Measurements from ENCODE around the gene APBA2.
"Not testable (repeated sequence)": the region's sequence is repeated elsewhere in the genome, so short reads cannot be mapped to it uniquely, and the experiment has no call there.

APBA2 gene

DNA sequence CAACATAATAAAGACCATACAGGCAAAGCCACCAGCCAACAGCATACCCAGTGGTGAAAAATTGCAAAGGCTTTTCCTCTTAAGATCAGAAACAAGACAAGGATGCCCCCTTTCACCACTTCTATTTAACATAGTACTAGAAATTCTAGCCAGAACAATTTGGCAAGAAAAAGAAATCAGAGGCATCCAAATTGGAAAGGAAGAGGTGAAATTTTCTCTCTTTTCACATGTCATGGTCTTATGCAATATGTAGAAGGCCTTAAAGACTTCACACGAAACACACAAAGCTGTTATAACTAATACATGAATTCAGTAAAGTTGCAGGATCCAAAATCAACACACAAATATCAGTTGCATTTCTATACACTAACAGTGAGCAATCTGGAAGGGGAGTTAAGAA, 120.2 kb downstream of the APBA2 start:
- DNase-seq, result no peak

DNA sequence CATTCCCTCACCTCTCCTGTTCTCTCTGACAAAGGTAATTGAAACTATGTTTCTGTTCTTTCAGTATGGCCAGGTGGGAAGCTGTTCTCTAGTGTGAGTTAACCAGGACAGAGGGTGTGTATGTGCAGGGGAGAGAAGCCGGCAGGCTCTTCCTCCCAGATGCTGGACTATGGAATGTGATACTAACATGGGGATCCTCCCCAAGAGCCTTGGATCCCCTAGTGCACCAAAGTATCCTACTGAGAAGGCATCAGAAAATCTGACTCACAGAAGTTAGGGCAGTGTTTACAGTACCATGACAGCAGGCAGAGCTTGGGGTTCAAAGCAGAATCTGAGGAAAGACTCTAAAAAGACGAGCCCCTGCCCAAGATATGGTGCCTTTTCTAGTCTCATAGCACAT, 123.1 kb downstream of the APBA2 start:
- no peak for DNase-seq

DNA sequence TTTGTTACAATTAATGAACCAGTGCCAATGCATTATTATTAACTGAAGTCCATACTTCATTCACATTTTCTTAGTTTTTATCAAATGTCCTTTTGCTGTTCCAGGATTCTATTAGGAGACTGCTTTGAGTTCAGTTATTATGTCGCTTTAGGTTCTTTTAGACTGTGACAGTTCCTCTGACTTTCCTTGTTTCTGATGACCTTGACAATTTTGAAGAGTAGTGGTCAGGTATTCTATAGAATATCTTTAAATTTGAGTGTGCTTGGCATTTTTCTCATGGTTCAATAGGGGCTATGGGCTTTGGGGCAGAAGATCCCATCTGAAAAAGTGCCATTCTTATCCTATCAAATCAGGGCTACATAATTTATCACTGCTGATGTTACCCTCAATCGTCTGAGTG, 126.3 kb downstream of the APBA2 start:
- no peak for DNase-seq

DNA sequence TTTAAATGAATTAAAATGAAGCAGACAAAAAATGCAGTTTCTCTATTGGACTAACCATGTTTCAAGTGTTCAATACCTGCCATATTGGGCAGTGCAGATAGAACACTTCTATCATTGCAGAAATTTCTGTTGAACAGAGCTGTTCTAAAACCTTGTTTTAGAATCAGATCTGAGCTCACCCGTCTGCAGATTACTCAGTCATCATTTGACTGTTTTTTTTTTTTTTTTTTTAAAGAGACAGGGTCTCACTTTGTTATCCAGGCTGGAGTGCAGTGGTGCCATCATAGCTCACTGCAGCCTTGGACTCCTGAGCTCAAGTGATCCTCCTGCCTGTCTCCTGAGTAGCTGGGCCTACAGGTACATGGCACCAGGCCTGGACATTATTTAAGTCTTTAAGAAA, 128.7 kb downstream of the APBA2 start:
- no peak for DNase-seq

DNA sequence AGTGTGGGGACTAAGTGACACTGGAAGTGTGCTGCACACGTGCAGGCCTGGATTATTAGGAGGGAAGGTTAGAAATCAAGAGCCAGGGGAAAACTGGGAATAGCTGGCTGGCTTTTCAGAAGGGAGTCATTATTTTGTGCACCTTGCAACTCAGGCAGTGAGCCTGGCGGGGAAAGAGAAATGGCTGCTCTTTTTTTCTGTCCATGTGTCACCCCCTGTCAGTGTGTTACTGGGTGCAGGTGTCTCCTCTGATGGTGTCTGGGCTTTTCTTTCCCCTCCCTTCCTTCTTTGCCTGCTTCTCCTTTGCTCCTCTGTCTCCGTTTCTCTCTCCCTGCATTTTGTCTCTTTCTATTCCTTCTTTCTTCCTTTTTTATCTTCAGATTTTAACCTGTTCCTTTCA, 130.7 kb downstream of the APBA2 start:
- DNase-seq, result no peak

DNA sequence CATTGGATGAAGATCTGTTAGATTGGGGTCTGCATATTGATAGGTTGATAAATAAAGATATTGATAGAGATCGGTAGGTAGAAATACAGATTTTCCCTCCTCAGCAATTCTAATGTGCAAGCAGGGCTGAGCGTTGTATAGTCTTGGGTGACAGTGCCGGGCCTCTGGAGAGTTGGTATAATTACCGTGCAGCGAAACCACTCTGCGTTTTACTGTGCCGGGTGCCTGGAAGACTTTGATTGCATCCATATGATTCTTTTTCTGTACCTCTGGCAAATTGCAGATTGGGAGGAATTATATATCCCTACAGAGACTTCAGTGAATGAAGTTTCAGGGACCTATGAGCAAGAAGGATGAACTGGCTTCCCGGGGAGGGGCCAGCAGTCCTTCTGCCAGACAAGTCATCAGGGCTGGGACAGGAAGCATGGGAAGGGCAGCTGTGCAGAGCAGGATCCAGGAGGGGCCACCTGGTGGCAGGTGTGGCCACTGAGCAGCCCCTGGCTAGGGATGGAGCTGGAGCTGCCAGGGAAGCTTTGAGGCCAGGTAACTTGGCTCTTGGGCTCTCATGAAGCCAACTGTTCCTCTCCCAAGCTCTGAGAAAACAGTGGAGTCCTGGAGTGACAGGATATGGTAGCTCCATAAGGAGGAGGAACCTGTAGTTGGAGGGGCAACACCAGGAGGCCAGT, 132.5 kb downstream of the APBA2 start:
- peak in 1 of 14 donors; percentile 50 for DNase-seq

DNA sequence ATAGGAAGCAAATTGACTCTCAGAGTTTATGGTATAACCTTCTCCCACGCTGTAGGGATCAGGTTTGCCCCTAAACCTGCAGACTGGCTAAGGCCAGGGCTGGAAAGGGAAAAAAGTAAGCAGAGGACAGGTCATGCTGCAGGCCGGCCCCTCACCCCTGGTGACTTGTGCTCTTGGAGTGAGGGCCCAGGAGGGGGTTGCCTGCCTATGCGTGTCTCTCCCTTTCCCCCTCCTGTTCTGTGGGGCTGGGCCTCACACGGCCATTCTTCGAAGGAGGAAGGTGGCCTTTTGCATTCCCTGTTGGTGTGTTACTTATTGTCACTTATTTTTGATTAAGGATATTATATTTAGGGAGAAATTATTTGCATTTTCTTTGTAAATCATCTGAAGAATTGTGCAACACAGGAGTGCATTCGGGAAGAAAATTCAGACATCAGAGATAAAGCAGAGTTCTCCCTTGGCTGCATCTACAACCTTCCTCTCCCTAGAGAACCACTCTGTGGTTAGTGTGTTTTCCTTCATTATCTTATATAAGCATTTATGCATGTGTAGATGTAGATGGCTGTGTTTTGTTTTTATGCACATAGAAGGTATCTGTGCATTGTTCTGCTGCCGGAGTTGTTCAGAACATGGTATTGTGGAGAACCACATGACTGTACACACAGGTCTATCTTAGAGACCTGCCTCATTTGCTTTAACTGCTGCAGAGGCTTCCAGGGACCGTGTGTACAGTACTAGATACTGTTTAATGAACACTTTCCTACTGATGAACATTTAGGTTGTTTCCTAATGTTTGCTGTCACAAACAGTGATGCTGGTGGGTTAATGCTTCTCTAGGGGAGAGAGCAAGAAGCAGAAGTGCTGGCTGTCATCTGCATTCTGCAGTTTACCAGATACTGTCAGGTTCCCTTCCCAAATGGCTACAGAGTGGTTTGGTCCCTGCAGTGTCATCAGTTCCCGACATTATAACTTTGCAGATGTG, 133.5 kb downstream of the APBA2 start:
- DNase-seq, result peak in 1 of 14 donors; percentile 34

DNA sequence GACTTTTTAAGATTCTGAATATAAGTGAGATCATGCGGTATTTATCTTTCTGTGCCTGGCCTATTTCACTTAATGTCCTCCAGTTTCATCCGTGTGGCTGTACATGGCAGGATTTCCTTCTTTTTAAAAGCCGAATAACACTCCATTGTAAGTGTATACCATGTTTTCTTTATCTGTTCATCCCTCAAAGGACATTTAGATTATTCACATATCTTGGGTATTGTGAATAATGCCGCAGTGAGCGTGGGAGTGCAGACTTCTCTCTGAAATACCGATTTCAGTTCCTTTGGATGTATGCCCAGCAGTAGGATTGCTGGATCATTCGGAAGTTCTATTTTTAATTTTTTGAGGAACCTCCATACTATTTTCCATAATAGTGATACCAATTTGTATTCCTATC, 136.1 kb downstream of the APBA2 start:
- DNase-seq, result no peak

DNA sequence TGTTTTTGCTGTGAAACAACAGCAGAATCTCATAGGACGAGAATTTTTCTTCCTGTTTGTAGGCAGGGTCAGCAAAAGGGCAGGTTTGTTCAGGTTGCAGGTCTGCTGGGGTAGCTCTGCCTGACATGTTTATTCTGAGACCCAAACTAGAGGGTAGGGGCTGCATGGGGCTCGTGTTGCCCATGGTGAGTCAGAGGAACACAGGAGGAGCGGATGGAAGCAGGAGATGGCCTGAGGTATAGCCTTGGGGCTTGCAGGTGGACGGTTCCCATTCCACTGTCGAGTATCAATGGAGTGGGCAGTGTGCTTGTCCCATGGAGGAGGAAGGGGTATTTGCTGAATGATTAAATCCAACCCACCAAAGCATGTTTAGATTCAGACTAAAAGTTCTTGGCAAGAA, 138.9 kb downstream of the APBA2 start:
- no peak for DNase-seq

DNA sequence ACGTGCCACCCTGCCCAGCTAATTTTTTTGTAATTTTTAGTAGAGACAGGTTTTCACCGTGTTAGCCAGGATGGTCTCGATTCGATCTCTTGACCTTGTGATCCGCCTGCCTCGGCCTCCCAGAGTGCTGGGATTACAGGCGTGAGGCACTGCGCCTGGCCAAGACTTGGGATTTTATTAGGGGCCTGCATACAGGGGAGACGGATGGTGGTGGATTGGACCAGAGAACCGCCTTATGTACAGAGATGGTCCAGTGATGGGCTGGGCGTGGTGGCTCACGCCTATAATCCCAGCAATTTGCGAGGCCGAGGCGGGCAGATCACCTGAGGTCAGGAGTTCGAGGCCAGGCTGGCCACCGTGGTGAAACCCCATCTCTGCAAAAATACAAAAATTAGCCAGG, 139.6 kb downstream of the APBA2 start:
- not testable (repeated sequence) for DNase-seq

DNA sequence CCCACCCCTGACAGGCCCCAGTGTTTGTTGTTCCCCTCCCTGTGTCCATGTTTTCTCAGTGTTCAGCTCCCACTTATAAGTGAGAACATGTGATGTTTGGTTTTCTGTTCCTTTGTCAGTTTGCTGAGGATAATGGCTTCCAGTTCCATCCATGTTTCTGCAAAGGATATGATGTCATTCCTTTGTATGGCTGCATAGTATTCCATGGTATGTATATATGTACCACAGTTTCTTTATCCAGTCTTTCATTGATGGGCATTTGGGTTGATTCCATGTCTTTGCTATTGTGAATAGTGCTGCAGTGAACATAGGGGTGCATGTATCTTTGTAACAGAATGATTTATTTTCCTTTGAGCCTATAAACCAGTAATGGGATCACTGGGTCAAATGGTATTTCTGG, 142.4 kb downstream of the APBA2 start:
- DNase-seq, result not testable (repeated sequence)

DNA sequence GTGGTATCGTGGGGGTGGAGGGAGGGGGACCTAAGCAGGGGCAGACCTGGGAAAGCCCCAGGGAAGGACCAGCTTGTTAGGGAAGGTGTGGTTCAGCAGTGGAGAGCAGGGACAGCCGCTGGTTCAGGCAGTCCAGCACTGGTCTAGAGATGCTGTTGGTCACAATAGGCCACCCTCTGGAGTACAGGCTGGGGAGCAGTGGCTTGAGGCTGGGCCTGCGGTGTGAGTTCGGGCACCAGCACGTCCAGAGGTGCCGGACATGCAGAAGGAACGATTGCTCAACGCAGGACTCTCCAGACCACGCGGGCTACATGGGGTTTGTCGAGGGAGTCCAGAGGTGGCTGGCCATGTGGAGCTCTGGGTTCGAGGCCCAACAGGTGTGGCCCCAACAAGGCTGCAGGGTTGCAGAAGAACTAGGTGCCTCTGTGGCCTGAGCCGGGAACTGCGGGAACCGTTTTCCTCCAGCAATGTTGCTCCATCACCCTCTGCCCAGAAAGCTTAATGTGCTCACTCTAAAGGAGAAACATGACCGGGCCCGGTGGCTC, 143.9 kb downstream of the APBA2 start:
- DNase-seq, result no peak

DNA sequence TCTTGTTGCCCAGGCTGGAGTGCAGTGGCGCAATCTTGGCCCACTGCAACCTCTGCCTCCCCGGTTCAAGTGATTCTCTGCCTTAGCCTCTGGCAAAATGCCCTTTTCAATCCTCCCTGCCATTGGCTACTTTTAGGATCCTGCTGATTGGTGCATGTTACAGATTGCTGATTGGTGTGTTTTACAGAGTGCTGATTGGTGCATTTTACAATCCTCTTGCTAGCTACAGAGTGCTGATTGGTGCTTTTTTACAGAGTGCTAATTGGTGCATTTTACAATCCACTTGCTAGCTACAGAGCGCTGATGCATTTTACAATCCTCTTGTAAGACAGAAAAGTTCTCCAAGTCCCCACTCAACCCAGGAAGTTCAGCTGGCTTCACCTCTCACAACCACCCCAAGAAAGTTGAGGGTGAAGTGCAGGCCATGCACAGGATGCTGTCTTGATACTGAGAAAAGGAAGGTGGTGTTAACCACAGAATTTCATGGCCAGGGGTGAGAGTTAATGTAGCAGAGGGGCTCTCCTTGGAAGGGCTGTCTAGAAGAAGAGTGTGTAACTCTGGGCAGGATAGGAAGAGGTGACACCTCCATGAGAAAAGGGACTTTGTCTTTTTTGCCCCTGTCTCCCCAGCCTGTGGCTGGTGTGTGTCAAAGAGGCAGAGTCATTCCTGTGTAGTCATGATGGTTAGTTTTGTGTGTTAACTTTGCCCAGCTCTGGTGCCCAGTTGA, 145.9 kb downstream of the APBA2 start:
- DNase-seq, result no peak

DNA sequence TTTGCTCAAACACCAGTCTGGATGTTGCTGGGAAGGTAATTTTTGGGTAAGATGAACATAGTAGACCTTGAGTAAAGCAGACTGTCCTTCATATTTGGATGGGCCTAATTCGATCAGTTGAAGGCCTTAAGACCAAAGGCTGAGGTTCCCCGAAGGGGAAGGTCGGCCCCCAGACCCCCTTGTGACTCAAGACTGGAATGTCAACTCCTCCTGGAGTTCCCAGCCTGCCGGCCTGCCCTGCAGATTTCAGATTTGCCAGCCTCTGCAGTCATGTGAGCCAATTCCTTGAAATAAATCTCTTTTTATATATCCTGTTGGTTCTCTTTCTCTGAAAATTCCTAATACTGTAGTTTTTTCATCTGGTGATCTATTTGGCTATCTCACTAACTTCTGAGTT, 146.5 kb downstream of the APBA2 start:
- no peak for DNase-seq

DNA sequence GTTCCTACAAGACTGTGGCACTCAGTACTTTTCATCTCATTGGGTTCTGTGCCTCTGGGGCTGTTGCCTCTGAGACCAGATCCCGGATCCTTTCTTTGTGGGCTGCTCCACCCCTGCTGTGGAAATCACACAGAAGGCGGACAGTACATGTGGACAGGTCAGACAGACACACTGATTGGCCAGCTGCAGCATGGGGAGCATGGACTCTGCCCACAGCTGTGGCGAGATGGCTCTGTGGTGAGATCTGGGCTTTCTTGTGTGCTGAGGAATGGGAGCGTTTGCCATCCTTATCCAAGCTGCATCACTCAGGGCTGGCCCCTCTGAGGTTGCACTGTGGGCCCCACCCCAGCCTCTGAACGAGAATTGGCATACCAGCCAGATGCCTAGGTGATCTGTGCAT, 147.0 kb downstream of the APBA2 start:
- DNase-seq, result no peak

DNA sequence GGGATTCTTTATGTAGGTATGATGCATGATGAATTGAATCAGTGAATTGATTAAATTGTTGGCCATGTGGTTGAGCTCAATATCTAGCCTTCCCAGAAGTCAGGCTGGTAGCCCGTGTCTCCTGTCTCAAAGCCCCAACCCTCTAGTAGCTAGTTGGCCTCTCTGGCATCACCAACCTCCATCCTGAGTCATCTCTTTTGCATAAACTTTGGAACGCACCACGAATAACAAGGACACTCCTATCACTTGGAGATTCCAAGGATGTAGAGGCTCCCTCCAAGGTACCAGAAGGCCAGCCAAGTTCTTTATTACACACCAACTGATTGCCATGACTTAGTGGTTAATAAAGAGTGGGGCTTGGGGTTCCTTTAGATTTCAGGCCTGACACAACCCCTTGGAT, 148.4 kb downstream of the APBA2 start:
- no peak for DNase-seq

DNA sequence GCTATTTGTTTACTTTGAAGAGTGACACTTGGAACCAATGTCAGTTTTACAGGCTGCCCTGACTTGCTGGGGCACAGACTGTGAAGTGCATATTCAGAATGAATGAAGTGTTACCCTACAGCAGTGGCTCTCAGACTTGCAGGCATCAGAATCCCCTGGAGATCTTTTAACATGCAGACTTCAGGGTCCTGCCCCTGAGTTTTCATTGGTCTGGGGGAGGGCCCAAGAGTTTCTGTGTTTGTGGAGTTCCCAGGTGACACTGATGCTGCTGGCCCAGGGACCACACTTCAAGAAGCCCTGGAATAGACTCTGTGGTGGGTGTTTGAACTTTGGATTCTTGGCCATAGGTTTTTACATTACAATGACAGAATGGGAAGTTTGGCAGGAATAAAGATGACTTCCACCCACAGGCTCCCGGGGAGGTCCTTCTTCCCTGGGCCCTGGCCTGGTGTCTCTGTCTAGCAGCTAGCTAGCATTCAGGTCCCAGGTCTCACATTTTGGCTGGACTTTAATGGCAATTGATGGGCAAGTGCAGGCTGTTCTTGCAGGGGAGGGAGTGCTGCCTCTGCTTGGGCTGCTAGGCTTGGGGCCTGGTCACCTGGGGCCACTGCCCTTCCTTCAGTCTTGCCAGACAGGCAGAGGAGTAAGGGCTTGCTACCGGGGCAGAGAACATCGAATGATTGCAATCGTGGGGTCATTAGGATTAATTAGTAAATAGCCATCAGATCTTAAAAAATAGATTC, 149.0 kb downstream of the APBA2 start:
- no peak for DNase-seq

DNA sequence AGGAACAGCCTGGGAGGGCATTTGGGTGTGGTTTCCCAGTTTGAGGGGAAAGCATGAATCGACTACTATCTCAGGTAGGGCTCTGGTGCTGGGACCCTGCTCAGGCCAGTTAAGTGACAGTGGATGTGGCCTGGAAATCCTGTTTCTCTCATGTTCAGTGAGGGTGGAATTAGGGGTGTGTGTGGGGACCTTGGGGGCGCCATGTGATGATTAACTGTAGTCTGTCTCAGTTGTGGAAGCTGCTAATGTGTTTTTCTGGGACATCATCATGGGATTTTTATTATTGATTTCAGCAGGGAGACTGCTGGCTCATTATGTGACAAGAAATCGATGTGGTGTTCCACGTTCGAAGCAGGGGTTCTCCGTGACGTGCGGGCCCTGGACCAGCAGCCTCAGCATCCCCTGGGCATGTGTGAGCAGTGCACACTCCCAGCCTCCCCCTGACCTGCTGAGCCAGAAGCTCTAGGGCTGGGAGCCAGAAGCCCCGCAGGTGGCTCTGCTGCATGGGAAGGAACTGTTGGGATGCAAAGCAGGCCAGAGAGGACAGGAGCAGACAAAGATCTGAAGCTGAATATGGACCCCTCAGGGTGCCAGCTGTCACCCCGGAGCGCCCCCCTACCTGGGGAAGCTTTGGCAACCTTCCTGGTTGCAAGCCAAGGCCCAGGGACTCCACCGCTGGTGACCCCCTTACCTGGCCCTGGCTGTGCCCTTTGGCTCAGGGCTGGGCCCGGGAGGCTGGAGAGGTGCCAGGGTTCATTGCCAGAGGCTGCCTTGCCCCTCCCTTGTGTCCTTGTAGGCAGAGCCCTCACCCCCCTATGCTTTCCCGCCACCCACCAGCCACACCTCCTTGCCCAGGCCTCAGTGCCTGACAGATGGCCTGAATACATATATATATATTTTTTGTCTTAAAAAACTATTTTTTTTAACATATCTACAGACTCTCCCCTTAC, 149.8 kb downstream of the APBA2 start:
- DNase-seq, result peak in 1 of 14 donors; percentile 72

DNA sequence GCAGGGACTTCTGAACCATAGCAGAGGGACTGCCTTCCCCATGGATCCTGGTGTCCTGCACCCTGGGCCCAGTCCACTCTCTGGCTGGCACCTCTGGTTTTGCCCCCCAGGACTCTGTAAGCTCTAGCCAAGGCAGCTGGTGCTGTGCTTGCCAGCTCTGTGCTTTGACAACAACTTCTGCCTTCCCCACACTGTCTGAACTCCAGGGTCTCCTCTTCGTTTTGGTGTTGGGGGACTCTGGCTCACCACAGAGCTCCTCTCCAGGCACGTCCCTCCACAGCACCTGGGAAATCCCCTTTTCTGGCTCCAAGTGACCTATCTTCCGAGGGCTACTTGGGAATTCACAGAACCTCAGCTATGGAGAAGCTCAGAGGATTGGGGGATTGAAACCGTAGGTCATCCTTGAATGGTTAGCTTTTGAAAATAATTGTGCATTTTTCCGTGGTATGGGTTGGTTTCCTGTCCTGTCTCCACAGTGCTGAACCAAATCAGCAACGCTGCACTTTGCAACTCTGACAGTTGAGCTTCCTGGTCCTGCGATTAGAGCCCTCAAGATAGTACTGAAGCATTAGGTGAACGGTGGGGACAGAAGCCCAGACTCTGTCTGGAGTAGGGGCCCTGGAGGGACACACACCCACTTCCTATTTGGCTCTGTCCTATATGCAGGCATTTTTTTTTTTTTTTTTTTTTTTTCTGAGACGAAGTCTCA, 152.4 kb downstream of the APBA2 start:
- DNase-seq, result no peak

All from C1 segment of cervical spinal cord (tissue), 14 donors.